H1 (cell line): ENCODE measurements around the gene GALNT2. TPM values are rescaled to one million over a fixed set of nuclear protein-coding genes. Genes with fewer than 3 reads are reported as not detected.

Experiments used
- FOSL1 ChIP-seq: IDR thresholded peaks from 2 replicates; pipeline ENCODE4 v1.6.1; 2011; ENCODE audit warnings: mild to moderate bottlenecking, low read depth, low read length, moderate library complexity; ENCODE audit not compliant: insufficient read depth
- TAF7 ChIP-seq: optimal IDR thresholded peaks from 2 replicates; pipeline ENCODE3; 2011; ENCODE audit warnings: low read depth, mild to moderate bottlenecking, inconsistent platforms, low read length, moderate library complexity, borderline replicate concordance
- YY1 ChIP-seq: IDR thresholded peaks from 2 replicates; pipeline ENCODE4 v1.6.1; 2011; ENCODE audit warnings: low read depth, mild to moderate bottlenecking, low read length
- polyA plus RNA-seq, 7 experiments: library from polyadenylated mRNA; depleted of rRNA in 3 of 7; stranded (reverse) in 5 of 7; unstranded in 2 of 7; fragments of >200 nt in 5 of 7; fragments of 200-250 nt in 2 of 7; gene quantifications; 1 replicate in 5 of 7; 2 replicates in 1 of 7; 4 replicates in 1 of 7; pipeline versions ENCODE4 v1.2.1 to v1.2.3, GENCODE V29; 2011 to 2013; ENCODE audit warnings: missing spikeins in 2 of 7, mixed read lengths in 2 of 7
- total RNA-seq: library from RNA; stranded (reverse); fragmentation: NEBNext Ultra II Directional; extraction: Animal tissue kit (Norgen Biotek cat#: 25700); gene quantifications from 2 replicates; pipeline ENCODE4 v1.2.1, GENCODE V29; 2021
- TF ChIP-seq, protein P1 (sequence below), 3 experiments: IDR thresholded peaks; 1 replicate in 2 of 3; 2 replicates in 1 of 3; pipeline versions ENCODE4 v1.5.1 to v1.6.1; 2011; ENCODE audit warnings: low read length in 3 of 3, mild to moderate bottlenecking in 3 of 3, inconsistent platforms in 2 of 3, low read depth in 1 of 3, moderate library complexity in 1 of 3; ENCODE audit not compliant: insufficient read depth in 1 of 3; ENCODE audit errors: control extremely low read depth in 1 of 3
- TF ChIP-seq, protein P2 (sequence below): fragments of 300-600 bp; sonication (generic); IDR thresholded peaks from 2 replicates; pipeline ENCODE4 v1.7.1; 2012; ENCODE audit warnings: low read length, moderate library complexity, mild to moderate bottlenecking, inconsistent platforms; ENCODE audit not compliant: insufficient replicate concordance

GALNT2 gene
- total and polyA plus RNA-seq, 2 of the 8 experiments (the other 6 are each of a cell fraction or from before 2014, with no cell fraction given): 34.5 to 75.3 TPM

DNA sequence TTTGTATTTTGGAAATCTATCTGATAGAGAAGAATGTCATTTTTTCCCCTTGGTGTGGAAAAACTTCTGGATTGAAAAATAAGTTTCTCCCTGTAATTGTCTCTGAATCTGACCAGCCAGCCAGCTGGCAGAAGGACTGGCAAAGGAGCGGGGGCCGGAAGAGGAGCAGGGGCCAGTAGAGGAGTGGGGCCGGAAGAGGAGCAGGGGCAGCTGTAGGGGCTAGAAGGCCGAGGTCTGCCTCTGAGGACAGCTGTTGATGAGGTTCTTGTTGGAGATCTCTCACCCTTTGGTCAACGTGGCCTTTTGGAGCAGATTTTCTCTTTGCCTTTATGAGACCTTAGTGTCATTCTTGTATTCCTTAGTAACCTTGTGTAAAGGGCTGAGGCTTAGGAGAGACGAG is 121.8 kb downstream of the GALNT2 start (continued):
- TF ChIP-seq, protein P1, sequence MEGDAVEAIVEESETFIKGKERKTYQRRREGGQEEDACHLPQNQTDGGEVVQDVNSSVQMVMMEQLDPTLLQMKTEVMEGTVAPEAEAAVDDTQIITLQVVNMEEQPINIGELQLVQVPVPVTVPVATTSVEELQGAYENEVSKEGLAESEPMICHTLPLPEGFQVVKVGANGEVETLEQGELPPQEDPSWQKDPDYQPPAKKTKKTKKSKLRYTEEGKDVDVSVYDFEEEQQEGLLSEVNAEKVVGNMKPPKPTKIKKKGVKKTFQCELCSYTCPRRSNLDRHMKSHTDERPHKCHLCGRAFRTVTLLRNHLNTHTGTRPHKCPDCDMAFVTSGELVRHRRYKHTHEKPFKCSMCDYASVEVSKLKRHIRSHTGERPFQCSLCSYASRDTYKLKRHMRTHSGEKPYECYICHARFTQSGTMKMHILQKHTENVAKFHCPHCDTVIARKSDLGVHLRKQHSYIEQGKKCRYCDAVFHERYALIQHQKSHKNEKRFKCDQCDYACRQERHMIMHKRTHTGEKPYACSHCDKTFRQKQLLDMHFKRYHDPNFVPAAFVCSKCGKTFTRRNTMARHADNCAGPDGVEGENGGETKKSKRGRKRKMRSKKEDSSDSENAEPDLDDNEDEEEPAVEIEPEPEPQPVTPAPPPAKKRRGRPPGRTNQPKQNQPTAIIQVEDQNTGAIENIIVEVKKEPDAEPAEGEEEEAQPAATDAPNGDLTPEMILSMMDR (IDR thresholded peaks at IDR 0.05; ENCODE audit: control extremely low read depth in 1 of 3, insufficient read depth in 1 of 3, low read depth in 1 of 3, low read length in 3 of 3): no peak
- TF ChIP-seq FOSL1 (no peak), YY1 (no peak), TAF7 (no peak)
- TF ChIP-seq, protein P2, sequence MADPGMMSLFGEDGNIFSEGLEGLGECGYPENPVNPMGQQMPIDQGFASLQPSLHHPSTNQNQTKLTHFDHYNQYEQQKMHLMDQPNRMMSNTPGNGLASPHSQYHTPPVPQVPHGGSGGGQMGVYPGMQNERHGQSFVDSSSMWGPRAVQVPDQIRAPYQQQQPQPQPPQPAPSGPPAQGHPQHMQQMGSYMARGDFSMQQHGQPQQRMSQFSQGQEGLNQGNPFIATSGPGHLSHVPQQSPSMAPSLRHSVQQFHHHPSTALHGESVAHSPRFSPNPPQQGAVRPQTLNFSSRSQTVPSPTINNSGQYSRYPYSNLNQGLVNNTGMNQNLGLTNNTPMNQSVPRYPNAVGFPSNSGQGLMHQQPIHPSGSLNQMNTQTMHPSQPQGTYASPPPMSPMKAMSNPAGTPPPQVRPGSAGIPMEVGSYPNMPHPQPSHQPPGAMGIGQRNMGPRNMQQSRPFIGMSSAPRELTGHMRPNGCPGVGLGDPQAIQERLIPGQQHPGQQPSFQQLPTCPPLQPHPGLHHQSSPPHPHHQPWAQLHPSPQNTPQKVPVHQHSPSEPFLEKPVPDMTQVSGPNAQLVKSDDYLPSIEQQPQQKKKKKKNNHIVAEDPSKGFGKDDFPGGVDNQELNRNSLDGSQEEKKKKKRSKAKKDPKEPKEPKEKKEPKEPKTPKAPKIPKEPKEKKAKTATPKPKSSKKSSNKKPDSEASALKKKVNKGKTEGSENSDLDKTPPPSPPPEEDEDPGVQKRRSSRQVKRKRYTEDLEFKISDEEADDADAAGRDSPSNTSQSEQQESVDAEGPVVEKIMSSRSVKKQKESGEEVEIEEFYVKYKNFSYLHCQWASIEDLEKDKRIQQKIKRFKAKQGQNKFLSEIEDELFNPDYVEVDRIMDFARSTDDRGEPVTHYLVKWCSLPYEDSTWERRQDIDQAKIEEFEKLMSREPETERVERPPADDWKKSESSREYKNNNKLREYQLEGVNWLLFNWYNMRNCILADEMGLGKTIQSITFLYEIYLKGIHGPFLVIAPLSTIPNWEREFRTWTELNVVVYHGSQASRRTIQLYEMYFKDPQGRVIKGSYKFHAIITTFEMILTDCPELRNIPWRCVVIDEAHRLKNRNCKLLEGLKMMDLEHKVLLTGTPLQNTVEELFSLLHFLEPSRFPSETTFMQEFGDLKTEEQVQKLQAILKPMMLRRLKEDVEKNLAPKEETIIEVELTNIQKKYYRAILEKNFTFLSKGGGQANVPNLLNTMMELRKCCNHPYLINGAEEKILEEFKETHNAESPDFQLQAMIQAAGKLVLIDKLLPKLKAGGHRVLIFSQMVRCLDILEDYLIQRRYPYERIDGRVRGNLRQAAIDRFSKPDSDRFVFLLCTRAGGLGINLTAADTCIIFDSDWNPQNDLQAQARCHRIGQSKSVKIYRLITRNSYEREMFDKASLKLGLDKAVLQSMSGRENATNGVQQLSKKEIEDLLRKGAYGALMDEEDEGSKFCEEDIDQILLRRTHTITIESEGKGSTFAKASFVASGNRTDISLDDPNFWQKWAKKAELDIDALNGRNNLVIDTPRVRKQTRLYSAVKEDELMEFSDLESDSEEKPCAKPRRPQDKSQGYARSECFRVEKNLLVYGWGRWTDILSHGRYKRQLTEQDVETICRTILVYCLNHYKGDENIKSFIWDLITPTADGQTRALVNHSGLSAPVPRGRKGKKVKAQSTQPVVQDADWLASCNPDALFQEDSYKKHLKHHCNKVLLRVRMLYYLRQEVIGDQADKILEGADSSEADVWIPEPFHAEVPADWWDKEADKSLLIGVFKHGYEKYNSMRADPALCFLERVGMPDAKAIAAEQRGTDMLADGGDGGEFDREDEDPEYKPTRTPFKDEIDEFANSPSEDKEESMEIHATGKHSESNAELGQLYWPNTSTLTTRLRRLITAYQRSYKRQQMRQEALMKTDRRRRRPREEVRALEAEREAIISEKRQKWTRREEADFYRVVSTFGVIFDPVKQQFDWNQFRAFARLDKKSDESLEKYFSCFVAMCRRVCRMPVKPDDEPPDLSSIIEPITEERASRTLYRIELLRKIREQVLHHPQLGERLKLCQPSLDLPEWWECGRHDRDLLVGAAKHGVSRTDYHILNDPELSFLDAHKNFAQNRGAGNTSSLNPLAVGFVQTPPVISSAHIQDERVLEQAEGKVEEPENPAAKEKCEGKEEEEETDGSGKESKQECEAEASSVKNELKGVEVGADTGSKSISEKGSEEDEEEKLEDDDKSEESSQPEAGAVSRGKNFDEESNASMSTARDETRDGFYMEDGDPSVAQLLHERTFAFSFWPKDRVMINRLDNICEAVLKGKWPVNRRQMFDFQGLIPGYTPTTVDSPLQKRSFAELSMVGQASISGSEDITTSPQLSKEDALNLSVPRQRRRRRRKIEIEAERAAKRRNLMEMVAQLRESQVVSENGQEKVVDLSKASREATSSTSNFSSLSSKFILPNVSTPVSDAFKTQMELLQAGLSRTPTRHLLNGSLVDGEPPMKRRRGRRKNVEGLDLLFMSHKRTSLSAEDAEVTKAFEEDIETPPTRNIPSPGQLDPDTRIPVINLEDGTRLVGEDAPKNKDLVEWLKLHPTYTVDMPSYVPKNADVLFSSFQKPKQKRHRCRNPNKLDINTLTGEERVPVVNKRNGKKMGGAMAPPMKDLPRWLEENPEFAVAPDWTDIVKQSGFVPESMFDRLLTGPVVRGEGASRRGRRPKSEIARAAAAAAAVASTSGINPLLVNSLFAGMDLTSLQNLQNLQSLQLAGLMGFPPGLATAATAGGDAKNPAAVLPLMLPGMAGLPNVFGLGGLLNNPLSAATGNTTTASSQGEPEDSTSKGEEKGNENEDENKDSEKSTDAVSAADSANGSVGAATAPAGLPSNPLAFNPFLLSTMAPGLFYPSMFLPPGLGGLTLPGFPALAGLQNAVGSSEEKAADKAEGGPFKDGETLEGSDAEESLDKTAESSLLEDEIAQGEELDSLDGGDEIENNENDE: no peak
